HG02943 (cell line): ENCODE measurements around the gene SLC38A3.
"Not testable (repeated sequence)": the region's sequence is repeated elsewhere in the genome, so short reads cannot be mapped to it uniquely, and the experiment has no call there.

Source experiments
- ATAC-seq: cut with Tn5 transposase; IDR thresholded peaks from one replicate; pipeline ENCODE4 v1.9.1; 2021; ENCODE audit warnings: mild to moderate bottlenecking, low read depth, moderate library complexity; ENCODE audit not compliant: unreplicated experiment

The SLC38A3 gene

DNA sequence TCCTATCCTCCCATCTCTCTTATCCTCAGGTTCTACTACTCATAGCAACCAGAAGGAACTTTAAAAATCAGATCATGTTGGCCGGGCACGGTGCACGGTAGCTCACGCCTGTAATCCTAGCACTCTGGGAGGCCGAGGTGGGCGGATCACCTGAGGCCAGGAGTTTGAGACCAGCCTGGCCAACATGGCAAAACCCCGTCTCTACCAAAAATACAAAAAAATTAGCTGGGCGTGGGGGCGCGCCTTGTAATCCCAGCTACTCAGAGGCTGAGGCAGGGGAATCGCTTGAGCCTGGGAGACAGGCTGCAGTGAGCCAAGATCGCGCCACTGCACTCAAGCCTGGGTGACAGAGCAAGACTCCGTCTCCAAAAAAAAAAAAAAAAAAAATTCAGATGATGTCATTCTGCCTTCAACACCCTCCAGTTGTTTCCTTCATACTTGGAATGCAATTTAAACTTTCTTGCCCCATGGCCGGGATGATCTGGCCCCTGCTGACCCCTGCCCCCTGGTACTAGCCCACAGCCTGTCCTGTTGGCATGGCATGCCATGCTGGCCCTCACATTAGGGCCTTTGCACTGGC lies 23.2 kb downstream of the SLC38A3 start:
- not testable (repeated sequence) for ATAC-seq

DNA sequence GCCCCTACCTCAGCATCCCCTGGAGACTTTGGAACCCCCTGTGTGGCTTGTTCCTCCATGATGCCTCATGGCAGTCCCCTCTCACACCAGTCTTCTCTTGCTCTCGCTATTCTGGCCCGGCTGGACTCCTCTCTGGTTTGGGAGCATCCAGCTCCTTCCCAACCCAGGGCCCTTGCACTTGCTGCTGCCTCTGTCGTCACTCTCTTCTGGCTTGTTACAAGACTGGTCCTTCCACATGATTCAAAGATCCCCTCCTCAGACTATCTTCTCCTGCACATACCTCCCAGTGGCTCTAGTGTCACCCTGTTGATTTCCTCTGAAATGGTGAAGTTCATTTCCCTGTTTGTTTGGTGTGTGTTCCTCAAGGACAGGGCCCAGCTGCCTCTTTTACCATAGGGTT lies 24.4 kb downstream of the SLC38A3 start:
- no peak for ATAC-seq

GRCh38 chr3:50230104-50230793 lies 25.2 kb downstream of the SLC38A3 start:
- ATAC-seq = no peak

GRCh38 chr3:50230794-50231125 lies 25.7 kb downstream of the SLC38A3 start:
- ATAC-seq = no peak

DNA sequence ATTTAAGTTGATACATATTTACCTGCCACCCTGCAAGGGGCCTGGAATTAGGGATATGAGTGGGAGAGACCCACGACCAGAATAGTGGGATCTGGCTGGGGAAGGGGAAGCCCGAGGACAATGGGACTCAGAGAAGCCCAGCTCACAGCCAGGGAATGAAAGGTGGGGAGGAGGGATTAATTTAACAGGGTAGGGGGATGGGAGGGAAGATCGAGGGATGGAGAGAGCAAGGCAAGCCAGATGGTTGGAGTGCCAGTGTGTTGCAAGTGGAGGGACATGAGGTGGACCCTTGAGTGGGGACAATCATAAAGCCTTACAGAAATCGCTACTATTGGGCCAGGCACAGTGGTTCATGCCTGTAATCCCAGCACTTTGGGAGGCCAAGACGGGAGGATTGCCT lies 26.5 kb downstream of the SLC38A3 start:
- no peak for ATAC-seq

GRCh38 chr3:50232303-50232702 lies 27.2 kb downstream of the SLC38A3 start:
- no peak for ATAC-seq

DNA sequence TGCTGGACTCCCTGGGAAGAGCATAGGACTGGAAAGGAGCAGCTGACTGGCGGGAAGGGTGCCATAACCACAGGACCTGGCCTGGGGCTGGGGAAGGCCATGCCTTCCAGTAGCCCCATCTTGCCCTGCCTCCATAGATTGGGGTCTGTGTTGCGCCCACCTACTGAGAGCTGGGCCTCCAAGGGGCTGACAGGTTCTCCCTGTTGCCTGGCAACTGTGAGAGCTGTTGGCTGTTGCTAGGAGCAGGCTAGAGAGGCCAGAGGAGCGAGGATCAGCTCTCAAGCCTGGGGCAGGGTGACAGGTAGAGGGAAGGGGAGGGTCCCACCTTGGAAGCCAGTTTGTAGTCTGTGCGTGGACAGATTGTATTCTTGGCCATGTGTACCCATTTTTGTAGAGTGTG lies 28.1 kb downstream of the SLC38A3 start:
- ATAC-seq = no peak

GRCh38 chr3:50235716-50236483 lies 30.8 kb downstream of the SLC38A3 start, which contains the start of gene GNAI2:
TSS of gene GNAI2 (plus strand) at chr3:50236204. CDS start at chr3:50236336, 132 bp downstream.
- ATAC-seq = peak; percentile 95

DNA sequence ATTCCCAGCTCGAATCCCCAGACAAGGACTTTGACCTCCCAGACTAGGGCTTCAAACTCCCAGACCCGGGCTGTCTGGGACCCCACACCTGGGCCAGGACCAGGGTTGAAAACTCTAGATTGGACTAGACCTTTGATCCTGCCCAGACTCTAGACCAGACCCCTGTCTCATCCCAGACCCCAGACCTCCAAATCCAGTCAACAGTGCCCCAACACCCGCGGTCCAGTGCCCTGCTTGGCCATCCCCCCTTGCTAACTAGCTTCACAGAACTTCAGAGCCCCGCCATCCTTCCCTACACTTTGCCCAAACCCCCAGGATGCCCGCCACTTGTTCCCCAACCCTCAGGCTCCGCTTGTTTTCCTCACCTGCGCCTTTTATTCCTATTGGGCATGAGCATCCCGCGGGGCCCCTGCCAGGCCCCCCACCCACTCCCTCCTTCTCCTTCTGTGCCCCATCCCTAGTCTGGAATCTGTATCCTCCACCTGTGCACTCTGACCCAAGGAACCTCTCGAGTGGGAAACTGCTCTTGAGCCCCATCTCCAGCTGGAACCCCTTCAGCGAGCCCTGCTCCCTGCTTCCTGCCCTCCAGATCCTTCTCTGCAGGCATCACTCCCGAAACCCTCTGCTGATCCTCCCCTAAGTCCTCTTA lies 31.5 kb downstream of the SLC38A3 start:
- ATAC-seq = no peak

DNA sequence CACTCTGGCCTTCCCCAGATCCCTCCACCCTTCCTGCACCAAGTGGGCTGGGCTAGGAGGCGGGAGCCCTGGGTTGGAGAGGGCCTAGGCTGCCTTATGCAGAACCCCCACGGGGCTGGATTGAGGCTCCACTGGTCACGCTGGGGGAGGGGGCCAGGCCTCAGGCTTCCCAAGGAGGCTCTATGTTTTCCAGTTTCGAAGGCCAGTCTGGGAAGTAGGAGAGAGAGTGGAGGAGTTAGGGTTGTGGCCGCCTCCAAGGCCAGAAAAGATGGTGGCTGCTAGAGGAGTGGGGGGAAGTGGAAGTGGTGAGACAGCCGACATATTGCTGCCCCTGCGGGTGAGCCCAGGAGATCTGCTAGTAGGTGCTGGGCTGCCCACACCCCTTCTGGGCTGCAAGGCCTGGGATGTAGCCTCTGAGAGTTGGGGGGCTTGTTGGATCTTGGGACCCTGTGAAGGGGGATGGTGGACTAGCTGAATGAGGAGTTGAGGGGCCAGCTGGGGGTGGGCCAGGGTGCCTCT lies 32.1 kb downstream of the SLC38A3 start:
- no peak for ATAC-seq

DNA sequence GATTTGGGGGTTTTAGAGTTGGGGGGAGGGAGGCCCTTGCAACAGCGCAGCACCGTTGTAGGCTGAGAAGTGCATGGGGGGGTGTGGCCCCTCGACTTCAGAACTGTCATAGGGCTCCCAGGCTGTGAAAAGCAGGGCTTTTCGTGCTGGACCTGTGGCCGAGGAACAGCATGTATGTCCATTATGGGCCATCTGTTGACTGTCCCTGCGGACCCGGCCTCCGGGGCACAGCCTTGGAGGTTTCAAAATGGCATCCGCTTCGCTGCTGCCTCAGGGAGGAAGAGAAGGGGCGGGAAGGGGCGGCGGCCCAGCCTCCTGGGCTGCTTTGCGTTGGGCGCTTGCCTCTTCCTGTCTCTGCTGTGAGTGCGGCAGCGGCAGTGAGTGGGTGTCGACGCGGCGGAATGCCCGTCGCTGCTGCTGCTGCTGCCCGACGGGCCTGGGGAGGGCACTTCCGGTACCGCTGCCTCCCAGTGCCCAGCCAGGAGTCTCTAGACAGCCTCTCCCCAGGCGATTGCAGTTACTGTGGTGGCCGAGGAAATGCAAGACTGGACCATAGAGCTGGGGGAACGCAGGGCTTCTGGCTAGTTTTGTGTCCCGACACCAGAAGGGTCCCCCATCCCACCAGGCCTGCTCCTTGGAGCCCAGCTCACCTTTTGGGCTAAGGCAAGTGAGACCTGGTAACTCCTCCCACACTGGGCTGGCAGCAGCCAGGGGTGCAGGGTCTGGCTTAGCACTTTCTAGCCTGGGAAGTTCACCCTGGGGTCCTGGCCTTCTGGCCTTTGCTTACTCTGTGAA lies 32.9 kb downstream of the SLC38A3 start:
- ATAC-seq = no peak

DNA sequence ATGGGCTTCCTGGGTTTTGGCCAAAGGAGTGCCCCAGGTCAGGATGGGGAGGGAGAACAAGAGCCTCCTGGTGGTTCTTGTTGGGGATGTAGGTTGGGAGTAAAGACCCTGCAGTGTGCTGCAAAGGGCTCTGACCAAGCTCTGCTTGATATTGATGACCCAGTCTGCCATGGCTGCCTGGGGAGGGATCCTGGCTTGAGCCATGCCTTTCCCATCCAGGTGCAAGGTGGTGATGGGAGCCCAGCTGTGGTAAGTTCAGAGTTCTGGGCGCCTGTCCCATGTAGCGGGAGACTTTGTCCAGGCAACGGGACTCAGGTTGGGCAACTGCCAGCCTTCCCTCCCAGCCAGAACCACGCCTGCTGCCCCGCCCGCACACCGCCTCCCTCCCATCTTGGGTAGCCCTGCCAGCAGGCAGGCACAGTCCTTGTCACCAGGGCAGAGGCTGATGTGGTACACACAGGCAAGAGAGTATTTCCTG lies 33.5 kb downstream of the SLC38A3 start:
- ATAC-seq = no peak

- ATAC-seq = no peak
Measured at GRCh38 chr3:50239649-50240048, 34.6 kb downstream of the SLC38A3 start.

- no peak for ATAC-seq
Measured at GRCh38 chr3:50241163-50241562, 36.1 kb downstream of the SLC38A3 start.

GRCh38 chr3:50241713-50242380 lies 36.8 kb downstream of the SLC38A3 start:
- no peak for ATAC-seq

GRCh38 chr3:50242381-50242770 lies 37.3 kb downstream of the SLC38A3 start:
- ATAC-seq = no peak

GRCh38 chr3:50242851-50243542 lies 37.9 kb downstream of the SLC38A3 start:
- ATAC-seq = no peak

GRCh38 chr3:50243543-50243895 lies 38.4 kb downstream of the SLC38A3 start:
- no peak for ATAC-seq

DNA sequence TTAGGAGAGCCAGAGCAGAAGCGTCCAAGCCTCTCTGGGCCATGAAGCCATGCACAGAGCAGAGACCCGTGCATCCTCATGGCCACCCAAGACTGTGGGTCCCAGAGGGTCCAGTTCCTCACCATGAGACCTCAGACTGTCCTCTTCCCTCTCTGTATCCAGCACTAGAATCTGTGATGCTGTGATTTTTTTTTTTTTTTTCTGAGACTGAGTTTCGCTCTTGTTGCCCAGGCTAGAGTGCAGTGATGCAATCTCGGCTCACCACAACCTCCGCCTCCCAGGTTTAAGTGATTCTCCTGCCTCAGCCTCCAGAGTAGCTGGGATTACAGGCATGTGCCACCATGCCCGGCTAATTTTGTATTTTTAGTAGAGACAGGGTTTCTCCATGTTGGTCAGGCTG lies 39.7 kb downstream of the SLC38A3 start:
- not testable (repeated sequence) for ATAC-seq
